K562 (cell line): ENCODE data around the gene OGFR. TPM values are rescaled to one million over a fixed set of nuclear protein-coding genes. Genes with fewer than 3 reads are reported as not detected.
A peak's percentile ranks its signal among the peaks of the same experiment; 100 is the strongest.

Experiments
- CREM ChIP-seq: IDR thresholded peaks from 2 replicates; pipeline ENCODE4 v1.6.1; 2014; ENCODE audit warnings: antibody characterized with exemption, low read depth
- MTA1 ChIP-seq: fragments of 450-650 bp; IDR thresholded peaks from 2 replicates; pipeline ENCODE4 v1.6.1; 2017; ENCODE audit warnings: borderline replicate concordance
- OTX1 ChIP-seq: fragments of 450-650 bp; formaldehyde crosslinking; IDR thresholded peaks from 2 replicates; pipeline ENCODE4 v1.4.0; 2022; ENCODE audit warnings: mild to moderate bottlenecking
- PML ChIP-seq: IDR thresholded peaks from 2 replicates; pipeline ENCODE4 v1.6.1; 2012; ENCODE audit warnings: low read length, inconsistent platforms
- ZNF79 ChIP-seq: fragments of 250-450 bp; sonication (Bioruptor Pico); IDR thresholded peaks from 2 replicates; pipeline ENCODE4 v1.4.0; 2020; ENCODE audit warnings: low read depth, mild to moderate bottlenecking, moderate library complexity
- polyA plus RNA-seq, 8 experiments: library from polyadenylated mRNA; depleted of rRNA in 4 of 8; stranded (reverse) in 5 of 8; unstranded in 3 of 8; fragments of >200 nt; fragmentation: Nextera tagmentation in 2 of 8; fragmentation: Illumina TruSeq in 1 of 8; extraction: Ambion mirVana in 2 of 8; extraction: Trizol in 1 of 8; gene quantifications; 2 replicates each; pipeline versions ENCODE4 v1.2.1 to v1.2.3, GENCODE V29; 2011 to 2014; ENCODE audit warnings: inconsistent platforms in 1 of 8, missing spikeins in 1 of 8
- total RNA-seq, 7 experiments: library from RNA; depleted of rRNA in 6 of 7; stranded (reverse); fragments of >200 nt in 6 of 7; fragmentation: Illumina TruSeq in 2 of 7; extraction: Trizol in 2 of 7; gene quantifications; 2 replicates each; pipeline versions ENCODE4 v1.2.1 to v1.2.3, GENCODE V29; 2011 to 2021; ENCODE audit warnings: low replicate concordance in 1 of 7
- TF ChIP-seq, protein P1 (sequence below): fragments of 200-600 bp; sonication (generic); IDR thresholded peaks from one replicate; pipeline ENCODE4 v1.6.1; 2012; ENCODE audit warnings: mild to moderate bottlenecking, low read depth, low read length, inconsistent platforms
- TF ChIP-seq, protein P2 (sequence below): fragments of 200-800 bp; sonication (Bioruptor generic); IDR thresholded peaks from 2 replicates; pipeline ENCODE4 v1.6.1; 2017; ENCODE audit warnings: missing genetic modification characterization, missing compliant biosample characterization
- TF ChIP-seq, protein P3 (sequence below): sonication (generic); formaldehyde crosslinking; IDR thresholded peaks from 2 replicates; pipeline ENCODE4 v1.8.0; 2022; ENCODE audit warnings: missing genetic modification reagents, mild to moderate bottlenecking, borderline replicate concordance
- TF ChIP-seq, protein P4 (sequence below): IDR thresholded peaks from 2 replicates; pipeline ENCODE4 v1.6.1; 2014; ENCODE audit warnings: antibody characterized with exemption
- TF ChIP-seq, protein P5 (sequence below): fragments of 450-650 bp; IDR thresholded peaks from 2 replicates; pipeline ENCODE4 v1.6.1; 2016

The OGFR gene
- total and polyA plus RNA-seq, 9 of the 15 experiments (the other 6 are each of a cell fraction or from before 2014, with no cell fraction given): 0.39 to 56.3 (median 17.5) TPM

DNA sequence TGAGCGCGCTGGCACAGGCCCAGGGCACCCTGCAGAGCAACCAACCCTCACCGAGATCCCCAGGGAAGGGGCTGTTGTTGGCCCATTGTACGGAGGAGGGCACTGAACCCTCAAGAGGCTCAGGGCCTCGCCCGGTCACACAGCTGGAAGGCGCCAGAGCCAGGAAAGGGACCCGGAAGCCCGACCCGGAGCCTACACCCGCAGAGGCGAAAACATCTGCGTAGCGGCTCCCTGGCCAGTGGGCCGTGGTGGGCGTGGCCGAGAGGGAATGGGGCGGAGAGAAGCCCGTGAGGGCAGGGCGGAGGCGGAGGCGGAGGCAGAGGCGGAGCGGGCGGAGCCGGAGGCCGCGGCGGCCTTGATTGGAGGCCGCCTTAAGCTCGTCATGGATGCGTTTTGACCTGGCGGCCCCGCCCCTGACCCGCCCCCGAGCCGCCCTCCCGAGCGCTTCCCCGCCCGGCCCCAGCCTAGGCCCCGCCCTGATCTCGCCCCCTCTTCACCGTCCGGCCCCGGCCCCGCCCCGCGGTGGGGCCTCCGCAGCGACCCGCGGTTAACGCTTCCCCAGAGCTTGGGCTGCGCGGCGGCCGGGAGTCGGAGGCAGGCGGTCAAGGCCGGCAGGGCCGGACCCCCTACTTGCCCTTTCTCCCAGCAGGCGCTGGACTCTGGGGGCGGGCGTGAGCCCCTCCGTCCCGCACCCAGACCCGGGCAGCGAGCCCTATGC lies 10.5 kb upstream of the OGFR start (continued):
- TF ChIP-seq, protein P1, sequence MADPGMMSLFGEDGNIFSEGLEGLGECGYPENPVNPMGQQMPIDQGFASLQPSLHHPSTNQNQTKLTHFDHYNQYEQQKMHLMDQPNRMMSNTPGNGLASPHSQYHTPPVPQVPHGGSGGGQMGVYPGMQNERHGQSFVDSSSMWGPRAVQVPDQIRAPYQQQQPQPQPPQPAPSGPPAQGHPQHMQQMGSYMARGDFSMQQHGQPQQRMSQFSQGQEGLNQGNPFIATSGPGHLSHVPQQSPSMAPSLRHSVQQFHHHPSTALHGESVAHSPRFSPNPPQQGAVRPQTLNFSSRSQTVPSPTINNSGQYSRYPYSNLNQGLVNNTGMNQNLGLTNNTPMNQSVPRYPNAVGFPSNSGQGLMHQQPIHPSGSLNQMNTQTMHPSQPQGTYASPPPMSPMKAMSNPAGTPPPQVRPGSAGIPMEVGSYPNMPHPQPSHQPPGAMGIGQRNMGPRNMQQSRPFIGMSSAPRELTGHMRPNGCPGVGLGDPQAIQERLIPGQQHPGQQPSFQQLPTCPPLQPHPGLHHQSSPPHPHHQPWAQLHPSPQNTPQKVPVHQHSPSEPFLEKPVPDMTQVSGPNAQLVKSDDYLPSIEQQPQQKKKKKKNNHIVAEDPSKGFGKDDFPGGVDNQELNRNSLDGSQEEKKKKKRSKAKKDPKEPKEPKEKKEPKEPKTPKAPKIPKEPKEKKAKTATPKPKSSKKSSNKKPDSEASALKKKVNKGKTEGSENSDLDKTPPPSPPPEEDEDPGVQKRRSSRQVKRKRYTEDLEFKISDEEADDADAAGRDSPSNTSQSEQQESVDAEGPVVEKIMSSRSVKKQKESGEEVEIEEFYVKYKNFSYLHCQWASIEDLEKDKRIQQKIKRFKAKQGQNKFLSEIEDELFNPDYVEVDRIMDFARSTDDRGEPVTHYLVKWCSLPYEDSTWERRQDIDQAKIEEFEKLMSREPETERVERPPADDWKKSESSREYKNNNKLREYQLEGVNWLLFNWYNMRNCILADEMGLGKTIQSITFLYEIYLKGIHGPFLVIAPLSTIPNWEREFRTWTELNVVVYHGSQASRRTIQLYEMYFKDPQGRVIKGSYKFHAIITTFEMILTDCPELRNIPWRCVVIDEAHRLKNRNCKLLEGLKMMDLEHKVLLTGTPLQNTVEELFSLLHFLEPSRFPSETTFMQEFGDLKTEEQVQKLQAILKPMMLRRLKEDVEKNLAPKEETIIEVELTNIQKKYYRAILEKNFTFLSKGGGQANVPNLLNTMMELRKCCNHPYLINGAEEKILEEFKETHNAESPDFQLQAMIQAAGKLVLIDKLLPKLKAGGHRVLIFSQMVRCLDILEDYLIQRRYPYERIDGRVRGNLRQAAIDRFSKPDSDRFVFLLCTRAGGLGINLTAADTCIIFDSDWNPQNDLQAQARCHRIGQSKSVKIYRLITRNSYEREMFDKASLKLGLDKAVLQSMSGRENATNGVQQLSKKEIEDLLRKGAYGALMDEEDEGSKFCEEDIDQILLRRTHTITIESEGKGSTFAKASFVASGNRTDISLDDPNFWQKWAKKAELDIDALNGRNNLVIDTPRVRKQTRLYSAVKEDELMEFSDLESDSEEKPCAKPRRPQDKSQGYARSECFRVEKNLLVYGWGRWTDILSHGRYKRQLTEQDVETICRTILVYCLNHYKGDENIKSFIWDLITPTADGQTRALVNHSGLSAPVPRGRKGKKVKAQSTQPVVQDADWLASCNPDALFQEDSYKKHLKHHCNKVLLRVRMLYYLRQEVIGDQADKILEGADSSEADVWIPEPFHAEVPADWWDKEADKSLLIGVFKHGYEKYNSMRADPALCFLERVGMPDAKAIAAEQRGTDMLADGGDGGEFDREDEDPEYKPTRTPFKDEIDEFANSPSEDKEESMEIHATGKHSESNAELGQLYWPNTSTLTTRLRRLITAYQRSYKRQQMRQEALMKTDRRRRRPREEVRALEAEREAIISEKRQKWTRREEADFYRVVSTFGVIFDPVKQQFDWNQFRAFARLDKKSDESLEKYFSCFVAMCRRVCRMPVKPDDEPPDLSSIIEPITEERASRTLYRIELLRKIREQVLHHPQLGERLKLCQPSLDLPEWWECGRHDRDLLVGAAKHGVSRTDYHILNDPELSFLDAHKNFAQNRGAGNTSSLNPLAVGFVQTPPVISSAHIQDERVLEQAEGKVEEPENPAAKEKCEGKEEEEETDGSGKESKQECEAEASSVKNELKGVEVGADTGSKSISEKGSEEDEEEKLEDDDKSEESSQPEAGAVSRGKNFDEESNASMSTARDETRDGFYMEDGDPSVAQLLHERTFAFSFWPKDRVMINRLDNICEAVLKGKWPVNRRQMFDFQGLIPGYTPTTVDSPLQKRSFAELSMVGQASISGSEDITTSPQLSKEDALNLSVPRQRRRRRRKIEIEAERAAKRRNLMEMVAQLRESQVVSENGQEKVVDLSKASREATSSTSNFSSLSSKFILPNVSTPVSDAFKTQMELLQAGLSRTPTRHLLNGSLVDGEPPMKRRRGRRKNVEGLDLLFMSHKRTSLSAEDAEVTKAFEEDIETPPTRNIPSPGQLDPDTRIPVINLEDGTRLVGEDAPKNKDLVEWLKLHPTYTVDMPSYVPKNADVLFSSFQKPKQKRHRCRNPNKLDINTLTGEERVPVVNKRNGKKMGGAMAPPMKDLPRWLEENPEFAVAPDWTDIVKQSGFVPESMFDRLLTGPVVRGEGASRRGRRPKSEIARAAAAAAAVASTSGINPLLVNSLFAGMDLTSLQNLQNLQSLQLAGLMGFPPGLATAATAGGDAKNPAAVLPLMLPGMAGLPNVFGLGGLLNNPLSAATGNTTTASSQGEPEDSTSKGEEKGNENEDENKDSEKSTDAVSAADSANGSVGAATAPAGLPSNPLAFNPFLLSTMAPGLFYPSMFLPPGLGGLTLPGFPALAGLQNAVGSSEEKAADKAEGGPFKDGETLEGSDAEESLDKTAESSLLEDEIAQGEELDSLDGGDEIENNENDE: no peak
- TF ChIP-seq, protein P2, sequence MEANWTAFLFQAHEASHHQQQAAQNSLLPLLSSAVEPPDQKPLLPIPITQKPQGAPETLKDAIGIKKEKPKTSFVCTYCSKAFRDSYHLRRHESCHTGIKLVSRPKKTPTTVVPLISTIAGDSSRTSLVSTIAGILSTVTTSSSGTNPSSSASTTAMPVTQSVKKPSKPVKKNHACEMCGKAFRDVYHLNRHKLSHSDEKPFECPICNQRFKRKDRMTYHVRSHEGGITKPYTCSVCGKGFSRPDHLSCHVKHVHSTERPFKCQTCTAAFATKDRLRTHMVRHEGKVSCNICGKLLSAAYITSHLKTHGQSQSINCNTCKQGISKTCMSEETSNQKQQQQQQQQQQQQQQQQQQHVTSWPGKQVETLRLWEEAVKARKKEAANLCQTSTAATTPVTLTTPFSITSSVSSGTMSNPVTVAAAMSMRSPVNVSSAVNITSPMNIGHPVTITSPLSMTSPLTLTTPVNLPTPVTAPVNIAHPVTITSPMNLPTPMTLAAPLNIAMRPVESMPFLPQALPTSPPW: peak; percentile 79
- TF ChIP-seq, protein P3, sequence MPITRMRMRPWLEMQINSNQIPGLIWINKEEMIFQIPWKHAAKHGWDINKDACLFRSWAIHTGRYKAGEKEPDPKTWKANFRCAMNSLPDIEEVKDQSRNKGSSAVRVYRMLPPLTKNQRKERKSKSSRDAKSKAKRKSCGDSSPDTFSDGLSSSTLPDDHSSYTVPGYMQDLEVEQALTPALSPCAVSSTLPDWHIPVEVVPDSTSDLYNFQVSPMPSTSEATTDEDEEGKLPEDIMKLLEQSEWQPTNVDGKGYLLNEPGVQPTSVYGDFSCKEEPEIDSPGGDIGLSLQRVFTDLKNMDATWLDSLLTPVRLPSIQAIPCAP (CRISPR knock-in tag): no peak
- TF ChIP-seq ZNF79 (no peak), OTX1 (CRISPR knock-in tag) (no peak), PML (peak; percentile 69; the same call in 1 of the 2 replicates), CREM (peak; percentile 71), MTA1 (no peak)
- TF ChIP-seq, protein P4, sequence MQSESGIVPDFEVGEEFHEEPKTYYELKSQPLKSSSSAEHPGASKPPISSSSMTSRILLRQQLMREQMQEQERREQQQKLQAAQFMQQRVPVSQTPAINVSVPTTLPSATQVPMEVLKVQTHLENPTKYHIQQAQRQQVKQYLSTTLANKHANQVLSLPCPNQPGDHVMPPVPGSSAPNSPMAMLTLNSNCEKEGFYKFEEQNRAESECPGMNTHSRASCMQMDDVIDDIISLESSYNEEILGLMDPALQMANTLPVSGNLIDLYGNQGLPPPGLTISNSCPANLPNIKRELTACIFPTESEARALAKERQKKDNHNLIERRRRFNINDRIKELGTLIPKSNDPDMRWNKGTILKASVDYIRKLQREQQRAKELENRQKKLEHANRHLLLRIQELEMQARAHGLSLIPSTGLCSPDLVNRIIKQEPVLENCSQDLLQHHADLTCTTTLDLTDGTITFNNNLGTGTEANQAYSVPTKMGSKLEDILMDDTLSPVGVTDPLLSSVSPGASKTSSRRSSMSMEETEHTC: peak; percentile 25; the same call in 1 of the 2 replicates
- TF ChIP-seq, protein P5, sequence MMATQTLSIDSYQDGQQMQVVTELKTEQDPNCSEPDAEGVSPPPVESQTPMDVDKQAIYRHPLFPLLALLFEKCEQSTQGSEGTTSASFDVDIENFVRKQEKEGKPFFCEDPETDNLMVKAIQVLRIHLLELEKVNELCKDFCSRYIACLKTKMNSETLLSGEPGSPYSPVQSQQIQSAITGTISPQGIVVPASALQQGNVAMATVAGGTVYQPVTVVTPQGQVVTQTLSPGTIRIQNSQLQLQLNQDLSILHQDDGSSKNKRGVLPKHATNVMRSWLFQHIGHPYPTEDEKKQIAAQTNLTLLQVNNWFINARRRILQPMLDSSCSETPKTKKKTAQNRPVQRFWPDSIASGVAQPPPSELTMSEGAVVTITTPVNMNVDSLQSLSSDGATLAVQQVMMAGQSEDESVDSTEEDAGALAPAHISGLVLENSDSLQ: no peak
